ENCODE results near the gene GPC6. TPM values are rescaled to one million over a fixed set of nuclear protein-coding genes. Genes with fewer than 3 reads are reported as not detected.
A peak's percentile ranks its signal among the peaks of the same experiment; 100 is the strongest.

The GPC6 gene
- total and polyA plus RNA-seq, 2 experiments from 2014 or later, result 14.4 to 43.3 TPM

- peaks cover 7% of the 10 kb centered on the region for H3K4me1 ChIP-seq (ENCODE audit: low read depth)
- no peaks in the 10 kb centered on the region for H3K36me3 ChIP-seq
- DNase-seq (ENCODE audit: low read depth in 1 of 2, low spot score in 1 of 2), result no peak
- no peaks in the 10 kb centered on the region for H3K9me3 ChIP-seq (ENCODE audit: low read depth)
- no peak for TF ChIP-seq CTCF (IDR thresholded peaks at IDR 0.05; ENCODE audit: low read depth, low read length)
- no peak overlapping the region for H3K4me3 ChIP-seq
- no peak overlapping the region for H3K27ac ChIP-seq
- no peaks in the 10 kb centered on the region for H3K27me3 ChIP-seq
Observed at GRCh38 chr13:94061301-94061700, 834.7 kb downstream of the GPC6 start.

- H3K36me3 ChIP-seq, result no peaks in the 10 kb centered on the region
- no peaks in the 10 kb centered on the region for H3K4me1 ChIP-seq (ENCODE audit: low read depth)
- H3K27me3 ChIP-seq, result no peaks in the 10 kb centered on the region
- no peak overlapping the region for H3K4me3 ChIP-seq
- no peaks in the 10 kb centered on the region for H3K9me3 ChIP-seq (ENCODE audit: low read depth)
- TF ChIP-seq CTCF (IDR thresholded peaks at IDR 0.05; ENCODE audit: low read depth, low read length), result no peak
- H3K27ac ChIP-seq, result no peak overlapping the region
- DNase-seq (ENCODE audit: low read depth in 1 of 2, low spot score in 1 of 2), result no peak
Observed at GRCh38 chr13:94063096-94063495, 836.5 kb downstream of the GPC6 start.

GRCh38 chr13:94063848-94064247, 837.2 kb downstream of the GPC6 start:
- DNase-seq (ENCODE audit: low read depth in 1 of 2, low spot score in 1 of 2), result no peak
- no peak for TF ChIP-seq CTCF (IDR thresholded peaks at IDR 0.05; ENCODE audit: low read depth, low read length)
- no peaks in the 10 kb centered on the region for H3K36me3 ChIP-seq

GRCh38 chr13:94065741-94066140, 839.1 kb downstream of the GPC6 start:
- TF ChIP-seq CTCF (IDR thresholded peaks at IDR 0.05; ENCODE audit: low read depth, low read length), result no peak
- H3K4me1 ChIP-seq (ENCODE audit: low read depth), result no peaks in the 10 kb centered on the region

More at GRCh38 chr13:94063848-94064247, 837.2 kb downstream of the GPC6 start:
- Histone ChIP-seq H3K4me3 (no peak overlapping the region), H3K9me3 (ENCODE audit: low read depth) (no peaks in the 10 kb centered on the region), H3K4me1 (ENCODE audit: low read depth) (no peaks in the 10 kb centered on the region), H3K27ac (no peak overlapping the region), H3K27me3 (no peaks in the 10 kb centered on the region)

GRCh38 chr13:94073007-94073744, 846.6 kb downstream of the GPC6 start:
- no peaks in the 10 kb centered on the region for H3K36me3 ChIP-seq
- H3K27me3 ChIP-seq, result no peaks in the 10 kb centered on the region
- peaks cover 6% of the 10 kb centered on the region for H3K4me1 ChIP-seq (ENCODE audit: low read depth)
- H3K4me3 ChIP-seq, result no peak overlapping the region
- H3K27ac ChIP-seq, result no peak overlapping the region
- H3K9me3 ChIP-seq (ENCODE audit: low read depth), result no peaks in the 10 kb centered on the region
- DNase-seq (ENCODE audit: low read depth in 1 of 2, low spot score in 1 of 2), result peak; percentile 12 to 83
- TF ChIP-seq CTCF (IDR thresholded peaks at IDR 0.05; ENCODE audit: low read depth, low read length), result no peak

More at GRCh38 chr13:94065741-94066140, 839.1 kb downstream of the GPC6 start:
- H3K27ac ChIP-seq, result no peak overlapping the region
- H3K27me3 ChIP-seq, result no peaks in the 10 kb centered on the region
- H3K36me3 ChIP-seq, result no peaks in the 10 kb centered on the region
- no peaks in the 10 kb centered on the region for H3K9me3 ChIP-seq (ENCODE audit: low read depth)
- no peak overlapping the region for H3K4me3 ChIP-seq
- DNase-seq (ENCODE audit: low read depth in 1 of 2, low spot score in 1 of 2), result no peak
